DND-41 (cell line): ENCODE measurements around the gene GTF2E1.

Source experiments
- EZH2 ChIP-seq: IDR thresholded peaks from 3 replicates; pipeline ENCODE4 v1.6.1; 2012; ENCODE audit warnings: borderline replicate concordance, low read depth, mild to moderate bottlenecking, moderate library complexity, low read length, inconsistent platforms; ENCODE audit not compliant: severe bottlenecking
- TF ChIP-seq, protein P1 (sequence below): IDR thresholded peaks from 2 replicates; pipeline ENCODE4 v1.5.1; 2012; ENCODE audit warnings: borderline replicate concordance, low read length, moderate library complexity, mild to moderate bottlenecking; ENCODE audit not compliant: poor library complexity, severe bottlenecking; ENCODE audit errors: extremely low read depth

DNA sequence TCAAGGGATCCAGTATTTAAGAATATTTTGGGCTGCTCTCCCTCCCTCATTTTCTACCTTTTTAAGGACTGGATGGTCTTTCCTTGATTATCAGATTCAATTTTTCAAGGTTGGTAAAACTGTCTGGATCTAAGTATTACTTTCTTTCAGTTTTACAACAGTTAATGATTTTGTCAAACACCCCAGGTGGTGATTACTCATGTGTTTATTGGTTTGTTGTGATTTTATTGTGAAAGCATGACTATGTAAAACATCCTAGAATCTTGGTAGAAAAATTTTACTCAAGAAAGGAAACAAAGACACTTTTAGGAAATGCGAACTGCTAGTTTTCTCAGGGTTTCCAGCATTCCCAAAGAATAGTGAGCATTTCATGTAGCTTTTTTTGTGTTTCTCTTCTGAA is 7.3 kb downstream of the GTF2E1 start:
- TF ChIP-seq, protein P1, sequence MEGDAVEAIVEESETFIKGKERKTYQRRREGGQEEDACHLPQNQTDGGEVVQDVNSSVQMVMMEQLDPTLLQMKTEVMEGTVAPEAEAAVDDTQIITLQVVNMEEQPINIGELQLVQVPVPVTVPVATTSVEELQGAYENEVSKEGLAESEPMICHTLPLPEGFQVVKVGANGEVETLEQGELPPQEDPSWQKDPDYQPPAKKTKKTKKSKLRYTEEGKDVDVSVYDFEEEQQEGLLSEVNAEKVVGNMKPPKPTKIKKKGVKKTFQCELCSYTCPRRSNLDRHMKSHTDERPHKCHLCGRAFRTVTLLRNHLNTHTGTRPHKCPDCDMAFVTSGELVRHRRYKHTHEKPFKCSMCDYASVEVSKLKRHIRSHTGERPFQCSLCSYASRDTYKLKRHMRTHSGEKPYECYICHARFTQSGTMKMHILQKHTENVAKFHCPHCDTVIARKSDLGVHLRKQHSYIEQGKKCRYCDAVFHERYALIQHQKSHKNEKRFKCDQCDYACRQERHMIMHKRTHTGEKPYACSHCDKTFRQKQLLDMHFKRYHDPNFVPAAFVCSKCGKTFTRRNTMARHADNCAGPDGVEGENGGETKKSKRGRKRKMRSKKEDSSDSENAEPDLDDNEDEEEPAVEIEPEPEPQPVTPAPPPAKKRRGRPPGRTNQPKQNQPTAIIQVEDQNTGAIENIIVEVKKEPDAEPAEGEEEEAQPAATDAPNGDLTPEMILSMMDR, result no peak
- no peak for TF ChIP-seq EZH2
